Psoas muscle (tissue), 8 donors: ENCODE data around the gene CCNC. TPM values are rescaled to one million over a fixed set of nuclear protein-coding genes. Genes with fewer than 3 reads are reported as not detected.
A peak's percentile ranks its signal among the peaks of the same experiment; 100 is the strongest.

Source experiments
- ATAC-seq, 4 donors: fragments of 200-7000 bp; cut with Tn5 transposase; one replicate each; pipeline ENCODE4 v1.9.1; 2020; ENCODE audit warnings: moderate library complexity in 3 of 4, mild to moderate bottlenecking in 2 of 4
- DNase-seq, 2 donors: peaks; one replicate each; pipeline ENCODE4 v3.0.0-alpha.2; 2020
- H3K27ac ChIP-seq: fragments of 200-600 bp; one replicate; pipeline ENCODE4 v1.8.0; 2022
- H3K27me3 ChIP-seq, 3 donors: fragments of 200-600 bp in 1 of 3; one replicate each; pipeline versions ENCODE4 v1.6.1 to v1.8.0; 2013 to 2022; ENCODE audit warnings: low read length in 2 of 3, mild to moderate bottlenecking in 2 of 3, moderate library complexity in 1 of 3; ENCODE audit not compliant: insufficient read depth in 3 of 3
- H3K36me3 ChIP-seq, 2 donors: fragments of 200-600 bp in 1 of 2; one replicate each; pipeline versions ENCODE4 v1.6.1 to v1.8.0; 2013 to 2022; ENCODE audit warnings: low read depth in 1 of 2, mild to moderate bottlenecking in 1 of 2, moderate library complexity in 1 of 2; ENCODE audit not compliant: insufficient read depth in 1 of 2
- H3K4me1 ChIP-seq: fragments of 200-600 bp; one replicate; pipeline ENCODE4 v1.8.0; 2022
- H3K4me3 ChIP-seq: fragments of 200-600 bp; one replicate; pipeline ENCODE4 v1.8.0; 2022; ENCODE audit warnings: mild to moderate bottlenecking
- H3K9me3 ChIP-seq: fragments of 200-600 bp; one replicate; pipeline ENCODE4 v1.8.0; 2022
- CTCF ChIP-seq: fragments of 200-600 bp; IDR thresholded peaks from one replicate; pipeline ENCODE4 v1.8.0; 2022; ENCODE audit warnings: antibody characterized with exemption
- WGBS, 3 donors: extraction: QIAGEN DNeasy Blood & Tissue Kit; methylation state at CpG; one replicate each; pipeline versions ENCODE4 v1.1.6 to v1.1.7; 2013; 5-methylcytosine and 5-hydroxymethylcytosine counted together
- intact Hi-C, 2 donors: fragments of 100-400 bp; cut with DNase I; formaldehyde crosslinking; loops; one replicate each; pipeline versions ENCODE4 v1.11.0 to v1.14.2; 2022
- polyA plus RNA-seq, 3 donors: library from polyadenylated mRNA; stranded (reverse); fragments of 200-250 nt; gene quantifications; one replicate each; pipeline ENCODE4 v1.2.3, GENCODE V29; 2013
- total RNA-seq, 4 donors: library from RNA; stranded (reverse); fragmentation: NEBNext Ultra II Directional in 2 of 4; extraction: Animal tissue kit (Norgen Biotek cat#: 25700) in 2 of 4; gene quantifications; one replicate each; pipeline versions ENCODE4 v1.2.1 to v1.2.4, GENCODE V29; 2021 to 2023
- donor health status: healthy with polysubstance abuse.
- donor health status: DM: no; HTN: no; CAD: no; lungs with moderate emphysema.
- donor health status: Bipolar disorder and iron deficiency.
- donor health status: healthy.
- donor health status: DM: yes; HTN: yes; CAD: no.
- donor health status: DM: no; HTN: no; CAD: no.
- donor health status: DM: no; HTN: no; CAD: no.
- donor health status: DM: yes; HTN: yes; CAD: no.

CCNC gene
- total and polyA plus RNA-seq, 7 donors = 12.4 to 24.5 (median 18.6) TPM

- H3K4me3 ChIP-seq = peak overlapping the region; percentile 84
- TF ChIP-seq CTCF = no peak
- DNase-seq (peak in 1 of 2 donors; percentile 42), ATAC-seq (peak; percentile 36 to 59 (median 52))
- H3K4me1 ChIP-seq = peaks cover 9% of the 10 kb centered on the region
- peak overlapping the region; percentile 90 for H3K27ac ChIP-seq
- no peaks in the 10 kb centered on the region for H3K27me3 ChIP-seq
- H3K9me3 ChIP-seq = no peaks in the 10 kb centered on the region
- intact Hi-C loops = loop anchor here (1.0 to 5.0 kb wide), 2 partner anchors 46 to 47 kb away; partner anchors contain the start of gene CCNC (in 2 of the 2)
- peaks cover 0 to 14% of the 10 kb centered on the region in 2 donors for H3K36me3 ChIP-seq
- 36 to 39% (median 36%) methylated on average over 9 of the region's 9 CpGs for WGBS, 3 donors
These were observed 46.8 kb downstream of the CCNC start for GRCh38 chr6:99521633-99522151.

GRCh38 chr6:99520855-99521632 is 47.4 kb downstream of the CCNC start:
- peak; percentile 93 to 96 (median 94) for ATAC-seq
- Histone ChIP-seq H3K4me3 (peak overlapping the region; percentile 84), H3K27me3 (no peaks in the 10 kb centered on the region), H3K36me3 (peaks cover 0 to 7% of the 10 kb centered on the region in 2 donors), H3K9me3 (no peaks in the 10 kb centered on the region), H3K27ac (peak overlapping the region; percentile 90), H3K4me1 (peaks cover 9% of the 10 kb centered on the region)
- DNase-seq = peak; percentile 80 to 91
- TF ChIP-seq CTCF = peak; percentile 87
- intact Hi-C loops = loop anchor here (1.0 to 5.0 kb wide), 2 partner anchors 46 to 47 kb away; partner anchors contain the start of gene CCNC (in 2 of the 2)
- 0 to 1% (median 1%) methylated on average over 46 to 47 of the region's 47 CpGs for WGBS, 3 donors

- 94 to 96% (median 95%) methylated on average over 1 of the region's 1 CpG for WGBS, 3 donors
- Histone ChIP-seq H3K36me3 (no peaks in the 10 kb centered on the region), H3K27ac (no peak overlapping the region)
These were observed 49.0 kb downstream of the CCNC start for GRCh38 chr6:99519446-99519845.

GRCh38 chr6:99514089-99514488 is 54.4 kb downstream of the CCNC start:
- H3K4me1 ChIP-seq = peaks cover 22% of the 10 kb centered on the region
- H3K27me3 ChIP-seq = no peaks in the 10 kb centered on the region
- peaks cover 0 to 11% of the 10 kb centered on the region in 2 donors for H3K36me3 ChIP-seq
- intact Hi-C loops = no loop called here
- TF ChIP-seq CTCF = no peak
- DNase-seq (no peak), ATAC-seq (no peak)
- 54 to 55% (median 54%) methylated on average over 8 of the region's 8 CpGs for WGBS, 3 donors
- H3K4me3 ChIP-seq = peak overlapping the region; percentile 99
- H3K9me3 ChIP-seq = no peaks in the 10 kb centered on the region
- H3K27ac ChIP-seq = no peak overlapping the region

More at GRCh38 chr6:99519446-99519845, 49.0 kb downstream of the CCNC start:
- H3K9me3 ChIP-seq = no peaks in the 10 kb centered on the region
- peaks cover 11% of the 10 kb centered on the region for H3K4me1 ChIP-seq
- no peaks in the 10 kb centered on the region for H3K27me3 ChIP-seq
- DNase-seq = no peak
- H3K4me3 ChIP-seq = no peak overlapping the region
- intact Hi-C loops = loop anchor here in 1 of 2 donors (5.0 kb wide), 1 partner anchor 92 kb away; the partner anchor contains the start of gene PNISR
- no peak for ATAC-seq
- no peak for TF ChIP-seq CTCF
